ENCODE results near the gene PNKP. TPM values are rescaled to one million over a fixed set of nuclear protein-coding genes. Genes with fewer than 3 reads are reported as not detected.

PNKP gene
- total and polyA plus RNA-seq, 9 of the 15 experiments (the other 6 are each of a cell fraction or from before 2014, with no cell fraction given): 2.8 to 85.4 (median 25.3) TPM

DNA sequence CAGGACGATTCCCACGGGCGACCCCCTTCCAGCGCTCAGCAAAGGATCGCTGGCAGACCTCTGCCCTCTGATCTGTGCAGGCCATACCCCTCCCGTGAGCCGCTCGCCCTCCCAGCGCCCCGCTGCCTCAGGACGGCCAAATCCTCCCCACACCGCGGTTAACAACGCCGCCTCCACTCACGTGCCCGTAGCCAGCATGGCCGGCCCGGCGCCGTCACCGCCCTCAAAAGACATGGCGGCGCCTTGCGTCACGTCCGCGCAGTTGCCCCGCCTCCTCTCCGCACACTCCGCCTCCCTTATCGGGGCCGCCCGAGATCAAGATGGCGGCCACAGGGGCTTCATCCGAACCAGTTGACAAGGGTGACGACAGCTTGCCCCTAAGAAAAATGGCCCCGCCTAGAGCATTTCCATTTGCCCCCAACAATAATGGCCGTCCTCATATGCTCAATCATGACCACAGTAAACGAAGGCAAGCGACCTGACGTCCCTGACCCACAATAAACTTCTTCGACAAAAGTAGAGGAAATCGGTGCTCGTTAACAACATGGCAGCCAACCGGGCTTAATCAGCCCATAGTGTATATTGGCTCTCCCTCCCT, 9.1 kb upstream of the PNKP start (continued):
- TF ChIP-seq, protein P1, sequence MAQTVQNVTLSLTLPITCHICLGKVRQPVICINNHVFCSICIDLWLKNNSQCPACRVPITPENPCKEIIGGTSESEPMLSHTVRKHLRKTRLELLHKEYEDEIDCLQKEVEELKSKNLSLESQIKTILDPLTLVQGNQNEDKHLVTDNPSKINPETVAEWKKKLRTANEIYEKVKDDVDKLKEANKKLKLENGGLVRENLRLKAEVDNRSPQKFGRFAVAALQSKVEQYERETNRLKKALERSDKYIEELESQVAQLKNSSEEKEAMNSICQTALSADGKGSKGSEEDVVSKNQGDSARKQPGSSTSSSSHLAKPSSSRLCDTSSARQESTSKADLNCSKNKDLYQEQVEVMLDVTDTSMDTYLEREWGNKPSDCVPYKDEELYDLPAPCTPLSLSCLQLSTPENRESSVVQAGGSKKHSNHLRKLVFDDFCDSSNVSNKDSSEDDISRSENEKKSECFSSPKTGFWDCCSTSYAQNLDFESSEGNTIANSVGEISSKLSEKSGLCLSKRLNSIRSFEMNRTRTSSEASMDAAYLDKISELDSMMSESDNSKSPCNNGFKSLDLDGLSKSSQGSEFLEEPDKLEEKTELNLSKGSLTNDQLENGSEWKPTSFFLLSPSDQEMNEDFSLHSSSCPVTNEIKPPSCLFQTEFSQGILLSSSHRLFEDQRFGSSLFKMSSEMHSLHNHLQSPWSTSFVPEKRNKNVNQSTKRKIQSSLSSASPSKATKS (CRISPR knock-in tag; IDR thresholded peaks at IDR 0.05): no peak
- TF ChIP-seq, protein P2, sequence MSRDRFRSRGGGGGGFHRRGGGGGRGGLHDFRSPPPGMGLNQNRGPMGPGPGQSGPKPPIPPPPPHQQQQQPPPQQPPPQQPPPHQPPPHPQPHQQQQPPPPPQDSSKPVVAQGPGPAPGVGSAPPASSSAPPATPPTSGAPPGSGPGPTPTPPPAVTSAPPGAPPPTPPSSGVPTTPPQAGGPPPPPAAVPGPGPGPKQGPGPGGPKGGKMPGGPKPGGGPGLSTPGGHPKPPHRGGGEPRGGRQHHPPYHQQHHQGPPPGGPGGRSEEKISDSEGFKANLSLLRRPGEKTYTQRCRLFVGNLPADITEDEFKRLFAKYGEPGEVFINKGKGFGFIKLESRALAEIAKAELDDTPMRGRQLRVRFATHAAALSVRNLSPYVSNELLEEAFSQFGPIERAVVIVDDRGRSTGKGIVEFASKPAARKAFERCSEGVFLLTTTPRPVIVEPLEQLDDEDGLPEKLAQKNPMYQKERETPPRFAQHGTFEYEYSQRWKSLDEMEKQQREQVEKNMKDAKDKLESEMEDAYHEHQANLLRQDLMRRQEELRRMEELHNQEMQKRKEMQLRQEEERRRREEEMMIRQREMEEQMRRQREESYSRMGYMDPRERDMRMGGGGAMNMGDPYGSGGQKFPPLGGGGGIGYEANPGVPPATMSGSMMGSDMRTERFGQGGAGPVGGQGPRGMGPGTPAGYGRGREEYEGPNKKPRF (IDR thresholded peaks at IDR 0.05; ENCODE audit: low read depth, low read length): no peak
- no peak for TF ChIP-seq HDAC3 (IDR thresholded peaks at IDR 0.05; ENCODE audit: borderline replicate concordance, partially characterized antibody)
- no peak for TF ChIP-seq EP300 (IDR thresholded peaks at IDR 0.05; ENCODE audit: low read length)
- no peak for TF ChIP-seq ZBTB8A (IDR thresholded peaks at IDR 0.05; ENCODE audit: partially characterized antibody)
- TF ChIP-seq, protein P3, sequence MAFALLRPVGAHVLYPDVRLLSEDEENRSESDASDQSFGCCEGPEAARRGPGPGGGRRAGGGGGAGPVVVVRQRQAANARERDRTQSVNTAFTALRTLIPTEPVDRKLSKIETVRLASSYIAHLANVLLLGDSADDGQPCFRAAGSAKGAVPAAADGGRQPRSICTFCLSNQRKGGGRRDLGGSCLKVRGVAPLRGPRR (CRISPR knock-in tag; IDR thresholded peaks at IDR 0.05): 0 out of 2 replicates have a peak, but pooled peaks have one; percentile 58
- TF ChIP-seq, protein P4, sequence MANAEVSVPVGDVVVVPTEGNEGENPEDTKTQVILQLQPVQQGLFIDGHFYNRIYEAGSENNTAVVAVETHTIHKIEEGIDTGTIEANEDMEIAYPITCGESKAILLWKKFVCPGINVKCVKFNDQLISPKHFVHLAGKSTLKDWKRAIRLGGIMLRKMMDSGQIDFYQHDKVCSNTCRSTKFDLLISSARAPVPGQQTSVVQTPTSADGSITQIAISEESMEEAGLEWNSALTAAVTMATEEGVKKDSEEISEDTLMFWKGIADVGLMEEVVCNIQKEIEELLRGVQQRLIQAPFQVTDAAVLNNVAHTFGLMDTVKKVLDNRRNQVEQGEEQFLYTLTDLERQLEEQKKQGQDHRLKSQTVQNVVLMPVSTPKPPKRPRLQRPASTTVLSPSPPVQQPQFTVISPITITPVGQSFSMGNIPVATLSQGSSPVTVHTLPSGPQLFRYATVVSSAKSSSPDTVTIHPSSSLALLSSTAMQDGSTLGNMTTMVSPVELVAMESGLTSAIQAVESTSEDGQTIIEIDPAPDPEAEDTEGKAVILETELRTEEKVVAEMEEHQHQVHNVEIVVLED (CRISPR knock-in tag; IDR thresholded peaks at IDR 0.05): peak; percentile 75
- TF ChIP-seq TAF9B (IDR thresholded peaks at IDR 0.05; ENCODE audit: partially characterized antibody): no peak
- TF ChIP-seq ZNF253 (CRISPR knock-in tag; conservative IDR thresholded peaks at IDR 0.05): no peak
- TF ChIP-seq RFX1 (IDR thresholded peaks at IDR 0.05): no peak
- TF ChIP-seq HNRNPH1 (optimal IDR thresholded peaks at IDR 0.05; ENCODE audit: low read depth, low read length): no peak
- peak; percentile 77 for TF ChIP-seq POLR2G (IDR thresholded peaks at IDR 0.05; ENCODE audit: low read depth, low read length)
- TF ChIP-seq, protein P5, sequence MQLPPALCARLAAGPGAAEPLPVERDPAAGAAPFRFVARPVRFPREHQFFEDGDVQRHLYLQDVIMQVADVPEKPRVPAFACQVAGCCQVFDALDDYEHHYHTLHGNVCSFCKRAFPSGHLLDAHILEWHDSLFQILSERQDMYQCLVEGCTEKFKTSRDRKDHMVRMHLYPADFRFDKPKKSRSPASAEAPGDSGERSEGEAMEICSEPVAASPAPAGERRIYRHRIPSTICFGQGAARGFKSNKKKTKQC (CRISPR knock-in tag; IDR thresholded peaks at IDR 0.05): no peak
- no peak for TF ChIP-seq NEUROD1 (IDR thresholded peaks at IDR 0.05; ENCODE audit: borderline replicate concordance, low read depth, low read length, partially characterized antibody)
- no peak for TF ChIP-seq ZNF124 (CRISPR knock-in tag; IDR thresholded peaks at IDR 0.05)
- TF ChIP-seq, protein P6, sequence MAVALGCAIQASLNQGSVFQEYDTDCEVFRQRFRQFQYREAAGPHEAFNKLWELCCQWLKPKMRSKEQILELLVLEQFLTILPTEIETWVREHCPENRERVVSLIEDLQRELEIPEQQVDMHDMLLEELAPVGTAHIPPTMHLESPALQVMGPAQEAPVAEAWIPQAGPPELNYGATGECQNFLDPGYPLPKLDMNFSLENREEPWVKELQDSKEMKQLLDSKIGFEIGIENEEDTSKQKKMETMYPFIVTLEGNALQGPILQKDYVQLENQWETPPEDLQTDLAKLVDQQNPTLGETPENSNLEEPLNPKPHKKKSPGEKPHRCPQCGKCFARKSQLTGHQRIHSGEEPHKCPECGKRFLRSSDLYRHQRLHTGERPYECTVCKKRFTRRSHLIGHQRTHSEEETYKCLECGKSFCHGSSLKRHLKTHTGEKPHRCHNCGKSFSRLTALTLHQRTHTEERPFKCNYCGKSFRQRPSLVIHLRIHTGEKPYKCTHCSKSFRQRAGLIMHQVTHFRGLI (CRISPR knock-in tag; IDR thresholded peaks at IDR 0.05): 0 out of 2 replicates have a peak, but pooled peaks have one; percentile 5
- no peak for TF ChIP-seq CBX5 (IDR thresholded peaks at IDR 0.05; ENCODE audit: borderline replicate concordance, low read depth)
- TF ChIP-seq RNF2 (IDR thresholded peaks at IDR 0.05): no peak; the same call in 1 of the 2 replicates
